ENCODE data around the gene APLF.
A peak's percentile ranks its signal among the peaks of the same experiment; 100 is the strongest.

Gene APLF, protein sequence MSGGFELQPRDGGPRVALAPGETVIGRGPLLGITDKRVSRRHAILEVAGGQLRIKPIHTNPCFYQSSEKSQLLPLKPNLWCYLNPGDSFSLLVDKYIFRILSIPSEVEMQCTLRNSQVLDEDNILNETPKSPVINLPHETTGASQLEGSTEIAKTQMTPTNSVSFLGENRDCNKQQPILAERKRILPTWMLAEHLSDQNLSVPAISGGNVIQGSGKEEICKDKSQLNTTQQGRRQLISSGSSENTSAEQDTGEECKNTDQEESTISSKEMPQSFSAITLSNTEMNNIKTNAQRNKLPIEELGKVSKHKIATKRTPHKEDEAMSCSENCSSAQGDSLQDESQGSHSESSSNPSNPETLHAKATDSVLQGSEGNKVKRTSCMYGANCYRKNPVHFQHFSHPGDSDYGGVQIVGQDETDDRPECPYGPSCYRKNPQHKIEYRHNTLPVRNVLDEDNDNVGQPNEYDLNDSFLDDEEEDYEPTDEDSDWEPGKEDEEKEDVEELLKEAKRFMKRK

DNA sequence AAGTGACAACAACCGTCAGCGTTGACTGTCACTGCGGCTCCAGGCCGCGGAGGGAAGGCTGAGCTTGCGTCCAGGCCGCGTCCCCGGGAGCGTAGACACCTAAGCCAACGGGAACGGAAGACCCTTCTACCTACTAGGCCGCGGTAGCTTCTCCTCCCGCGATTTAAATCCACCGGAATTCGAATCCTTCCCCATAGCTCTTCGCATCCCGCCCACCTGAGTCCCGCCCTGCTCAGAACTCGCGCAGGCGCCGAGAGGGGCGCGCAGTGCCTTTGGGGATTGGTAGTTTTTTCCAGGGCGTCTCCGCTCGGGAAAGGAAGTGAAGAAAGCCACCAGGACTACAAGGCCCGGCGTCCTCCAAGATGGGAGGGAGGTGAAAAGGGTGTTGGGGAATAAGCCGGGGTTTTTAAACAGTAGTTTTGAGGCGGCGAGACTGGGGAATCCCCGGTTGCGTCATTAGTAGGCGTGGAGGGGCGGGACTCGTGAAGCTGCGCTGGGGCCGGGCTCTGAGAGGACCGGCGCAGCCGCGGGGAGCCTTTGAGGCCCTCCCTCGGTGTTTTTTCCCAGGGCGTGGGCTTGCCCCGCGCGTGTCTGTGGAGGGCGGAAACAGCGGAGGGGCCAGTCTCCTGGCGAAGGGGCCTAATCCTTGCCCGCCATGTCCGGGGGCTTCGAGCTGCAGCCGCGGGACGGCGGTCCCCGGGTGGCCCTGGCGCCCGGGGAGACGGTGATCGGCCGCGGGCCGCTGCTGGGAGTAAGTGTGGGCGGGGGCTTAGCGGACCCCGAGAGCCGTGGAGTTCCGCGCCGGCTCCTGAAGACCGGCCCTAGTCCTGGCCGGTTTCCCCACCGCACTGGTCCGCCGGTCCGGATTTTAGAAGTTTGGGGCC is at the start of gene APLF, which contains the start of gene FBXO48:
Gene APLF, plus strand, starts transcription at position 509 of the 884 bp plus-strand sequence. Its CDS starts 147 bp downstream, at position 656.
Gene FBXO48, minus strand, starts transcription at position 218 of the 884 bp plus-strand sequence. CDS start 2,149 bp downstream, outside the sequence.
- peak within 1 kb of the TSS; percentile 95 for H3K4me3 Mint-ChIP-seq
- no peaks in the 10 kb centered on the region for H3K9me3 Mint-ChIP-seq
- H3K36me3 Mint-ChIP-seq: no peaks in the 10 kb centered on the region
- no peaks in the 10 kb centered on the region for H3K27me3 Mint-ChIP-seq
- H3K4me1 Mint-ChIP-seq: peaks cover 30% of the 10 kb centered on the region
- ATAC-seq: peak; percentile 98
- H3K27ac Mint-ChIP-seq: peak within 1 kb of the TSS; percentile 91

DNA sequence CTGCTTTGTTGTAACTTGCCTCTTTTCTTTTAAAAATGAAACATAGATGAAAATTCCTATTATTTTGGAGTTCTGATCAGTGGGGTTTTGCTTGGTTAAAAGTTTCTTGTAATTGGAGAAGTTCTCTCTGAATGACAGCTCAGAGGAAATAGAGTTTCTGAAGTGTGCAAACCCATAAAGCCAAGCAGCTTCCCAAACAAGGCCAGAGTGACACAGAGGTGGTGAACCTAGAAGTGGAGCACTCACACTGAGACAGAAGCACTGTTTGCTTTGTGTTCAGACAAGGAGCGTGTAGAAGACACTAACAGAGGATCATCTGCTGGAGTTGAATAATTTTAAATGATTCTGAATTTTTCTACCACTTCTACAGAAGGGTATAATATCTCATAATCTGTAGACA is 49.5 kb upstream of the APLF start:
- Mint-ChIP-seq H3K4me3 (no peak overlapping the region), H3K27me3 (no peaks in the 10 kb centered on the region), H3K27ac (peak overlapping the region; percentile 72), H3K36me3 (no peaks in the 10 kb centered on the region), H3K4me1 (peaks cover 71% of the 10 kb centered on the region), H3K9me3 (no peaks in the 10 kb centered on the region)
- ATAC-seq: no peak

DNA sequence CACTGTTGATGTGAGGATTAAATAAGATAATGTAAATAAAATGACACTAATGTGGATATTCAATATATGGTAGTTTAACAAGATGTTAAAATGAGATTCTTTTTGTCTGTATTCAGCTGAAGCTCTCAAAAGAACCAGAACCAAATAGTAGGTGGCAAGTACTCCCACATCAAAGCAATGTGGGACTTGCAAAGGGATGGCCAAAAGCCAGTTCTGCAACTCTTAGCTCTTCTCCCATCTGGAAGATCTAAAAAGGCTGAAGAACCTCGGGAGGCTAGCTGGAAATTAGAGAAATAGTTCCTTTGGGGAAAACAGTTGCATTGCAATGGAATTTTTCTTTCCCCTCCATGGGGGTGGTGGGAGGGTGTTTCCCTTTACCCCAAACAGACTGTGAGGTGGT is 49.0 kb upstream of the APLF start:
- no peak overlapping the region for H3K4me3 Mint-ChIP-seq
- H3K9me3 Mint-ChIP-seq: no peaks in the 10 kb centered on the region
- peaks cover 66% of the 10 kb centered on the region for H3K4me1 Mint-ChIP-seq
- no peaks in the 10 kb centered on the region for H3K27me3 Mint-ChIP-seq
- no peaks in the 10 kb centered on the region for H3K36me3 Mint-ChIP-seq
- H3K27ac Mint-ChIP-seq: peak overlapping the region; percentile 72
- ATAC-seq: no peak

DNA sequence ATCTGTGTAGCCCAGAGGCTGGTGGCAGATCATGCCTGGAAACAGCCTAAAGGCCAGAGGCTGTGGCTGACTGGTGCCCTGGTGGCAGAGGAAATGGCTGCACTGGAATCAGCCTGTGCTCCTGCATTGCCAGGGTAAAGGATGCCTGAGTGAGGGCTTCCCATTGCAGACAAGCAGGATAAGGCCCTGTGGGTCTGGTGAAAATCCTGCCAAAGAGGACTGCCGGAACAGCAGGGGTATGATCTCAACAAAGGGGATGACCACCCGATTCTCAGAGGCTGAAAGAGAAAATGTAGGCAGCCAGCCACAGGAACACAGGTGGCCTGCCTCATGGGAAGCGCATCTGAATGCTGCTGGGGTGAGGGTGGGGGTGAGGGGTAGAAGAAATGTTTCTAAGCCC is 48.5 kb upstream of the APLF start:
- H3K4me3 Mint-ChIP-seq: no peak overlapping the region
- peaks cover 62% of the 10 kb centered on the region for H3K4me1 Mint-ChIP-seq
- no peaks in the 10 kb centered on the region for H3K9me3 Mint-ChIP-seq
- ATAC-seq: peak; percentile 53
- H3K27me3 Mint-ChIP-seq: no peaks in the 10 kb centered on the region
- H3K36me3 Mint-ChIP-seq: no peaks in the 10 kb centered on the region
- H3K27ac Mint-ChIP-seq: peak overlapping the region; percentile 72

DNA sequence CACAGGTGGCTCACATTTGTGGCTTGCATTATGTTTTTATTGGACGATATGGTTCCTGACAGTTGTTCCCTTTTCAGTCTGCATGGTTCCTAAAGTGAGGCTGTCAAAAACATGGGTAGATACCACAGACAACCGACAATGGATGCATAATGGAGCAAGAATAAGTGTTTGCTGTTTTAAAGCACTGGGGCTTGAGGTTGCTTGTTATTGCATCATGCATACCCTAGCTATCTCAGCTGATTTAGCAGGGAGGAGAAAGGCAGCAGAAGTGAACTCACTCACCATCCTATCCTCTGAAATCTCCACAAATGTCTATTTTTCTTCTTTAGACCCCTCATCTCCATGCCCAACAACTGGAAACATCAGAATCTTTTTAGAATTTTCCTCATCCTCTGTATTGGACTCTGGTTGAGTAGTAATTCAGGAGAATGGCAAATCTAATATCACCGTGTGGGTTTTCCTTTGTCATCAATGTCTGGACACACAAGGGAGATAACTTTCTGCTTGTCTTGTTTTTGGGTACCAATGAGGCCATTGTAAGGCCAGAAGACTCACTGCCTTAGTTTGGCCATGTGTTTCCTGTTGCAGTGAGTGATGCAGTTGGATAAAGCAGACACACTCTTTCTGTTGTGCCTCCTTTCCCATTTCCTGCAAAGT is 47.0 kb upstream of the APLF start:
- no peaks in the 10 kb centered on the region for H3K27me3 Mint-ChIP-seq
- H3K9me3 Mint-ChIP-seq: no peaks in the 10 kb centered on the region
- peaks cover 60% of the 10 kb centered on the region for H3K4me1 Mint-ChIP-seq
- ATAC-seq: no peak
- H3K36me3 Mint-ChIP-seq: no peaks in the 10 kb centered on the region
- no peak overlapping the region for H3K4me3 Mint-ChIP-seq
- peak overlapping the region; percentile 9 for H3K27ac Mint-ChIP-seq

DNA sequence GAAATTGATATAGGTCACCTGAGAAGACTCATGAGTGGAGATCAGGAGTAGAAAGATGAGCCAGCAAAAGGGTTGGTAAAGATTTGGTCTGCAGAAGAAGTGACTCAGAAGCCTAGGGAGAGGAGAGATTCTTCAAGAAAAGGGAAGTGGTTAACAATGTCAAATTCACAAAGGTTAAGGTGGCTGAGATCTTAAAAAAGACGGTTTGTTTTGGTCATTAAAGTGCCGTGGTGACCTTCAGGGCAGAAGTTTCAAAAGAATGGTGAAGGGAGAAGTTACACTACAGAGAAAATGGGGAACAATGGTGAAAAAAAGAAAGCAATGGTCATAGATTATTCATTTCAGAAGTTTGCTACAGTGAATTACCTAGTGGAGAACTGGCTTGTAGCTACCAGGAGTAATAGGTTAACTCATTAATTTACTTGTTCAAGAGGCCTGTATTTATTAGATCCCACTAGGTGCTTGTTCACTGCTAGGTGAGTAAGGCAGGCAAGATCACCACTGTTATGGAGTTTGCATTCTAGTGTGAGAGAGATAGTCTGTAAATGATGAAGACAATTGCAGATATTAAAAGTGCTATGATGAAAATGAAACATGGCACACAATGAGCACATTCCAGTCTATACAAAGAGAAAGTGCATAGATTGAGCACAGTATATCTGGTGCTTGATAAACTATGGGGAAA is 43.3 kb upstream of the APLF start:
- Mint-ChIP-seq H3K27me3 (no peaks in the 10 kb centered on the region), H3K27ac (no peak overlapping the region), H3K4me3 (no peak overlapping the region), H3K36me3 (no peaks in the 10 kb centered on the region), H3K9me3 (no peaks in the 10 kb centered on the region), H3K4me1 (peaks cover 49% of the 10 kb centered on the region)
- ATAC-seq: peak; percentile 94

DNA sequence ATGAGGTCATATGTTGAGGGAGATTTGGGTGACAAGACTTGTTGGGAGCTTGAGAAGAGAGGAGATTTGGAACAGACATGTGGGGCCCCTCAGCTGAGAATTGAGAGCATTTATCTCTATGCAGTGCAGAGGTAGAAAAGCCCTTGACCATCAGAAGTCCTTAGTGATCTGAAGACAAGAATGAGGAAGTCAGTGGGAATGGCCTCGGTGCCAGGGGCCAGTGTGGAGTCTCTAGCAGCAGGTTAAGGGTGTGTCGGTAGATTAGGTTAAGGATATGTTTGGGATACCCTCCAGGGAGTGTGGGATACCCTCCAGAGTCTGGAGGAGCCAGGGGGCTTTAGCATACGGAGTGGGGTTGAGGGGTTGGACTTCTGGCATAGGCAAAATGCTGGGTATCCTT is 41.9 kb upstream of the APLF start:
- H3K4me3 Mint-ChIP-seq: no peak overlapping the region
- H3K27ac Mint-ChIP-seq: no peak overlapping the region
- no peaks in the 10 kb centered on the region for H3K27me3 Mint-ChIP-seq
- H3K4me1 Mint-ChIP-seq: peaks cover 38% of the 10 kb centered on the region
- H3K36me3 Mint-ChIP-seq: no peaks in the 10 kb centered on the region
- no peak for ATAC-seq
- no peaks in the 10 kb centered on the region for H3K9me3 Mint-ChIP-seq

DNA sequence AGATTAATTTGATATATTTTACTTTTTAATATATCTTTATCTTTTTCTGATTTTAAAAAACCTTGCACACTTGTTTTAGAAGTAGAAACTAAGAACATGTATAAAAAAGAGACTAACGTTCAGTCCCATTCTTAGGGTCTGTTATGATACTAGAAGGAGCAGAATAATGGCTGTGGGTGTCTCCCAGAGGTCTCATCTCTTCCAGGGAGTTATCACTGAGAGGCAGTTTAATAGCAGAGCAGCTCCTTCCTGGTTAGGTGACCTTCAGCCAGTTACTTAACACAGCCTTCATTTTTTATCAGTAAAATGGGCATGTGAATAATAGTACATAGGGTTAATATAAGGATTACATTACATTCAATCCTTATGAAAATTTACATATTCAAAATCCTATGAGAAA is 40.9 kb upstream of the APLF start:
- Mint-ChIP-seq H3K4me1 (peaks cover 29% of the 10 kb centered on the region), H3K4me3 (no peak overlapping the region), H3K9me3 (no peaks in the 10 kb centered on the region), H3K27ac (peak overlapping the region; percentile 47), H3K27me3 (no peaks in the 10 kb centered on the region), H3K36me3 (no peaks in the 10 kb centered on the region)
- ATAC-seq: no peak

DNA sequence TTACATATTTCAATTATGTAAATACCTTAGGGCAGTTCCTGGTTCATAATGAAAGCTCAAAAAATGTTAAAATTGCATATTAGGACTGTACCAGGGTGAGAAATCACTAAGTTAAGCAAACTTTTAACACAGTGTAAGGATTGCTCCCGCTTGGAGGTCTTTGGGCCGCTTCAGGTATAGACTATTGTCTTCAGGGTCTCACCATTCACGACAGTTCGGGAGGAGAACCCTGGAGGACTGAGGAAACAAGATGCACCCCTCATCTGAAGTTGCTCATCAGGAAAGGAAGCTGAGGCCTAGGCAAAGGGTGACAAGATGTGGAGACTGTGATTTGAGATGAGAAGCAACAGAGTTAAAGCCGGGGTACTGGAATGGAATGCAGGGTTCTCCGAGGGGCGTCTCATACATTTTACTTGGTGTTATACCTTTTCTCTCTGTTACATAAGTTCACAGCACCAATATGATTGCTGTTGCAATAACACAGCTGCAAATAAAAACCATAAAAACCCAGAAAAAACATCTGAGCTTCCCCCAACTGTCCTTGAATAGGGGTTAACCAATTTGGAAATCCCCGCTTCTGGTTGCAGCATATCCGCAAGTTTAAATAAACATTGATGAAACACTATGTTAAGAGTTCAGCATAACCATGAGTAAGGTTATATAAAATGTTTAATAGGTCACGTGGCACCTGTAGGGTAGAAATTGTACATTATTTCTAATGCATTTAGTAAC is 40.4 kb upstream of the APLF start:
- Mint-ChIP-seq H3K36me3 (no peaks in the 10 kb centered on the region), H3K27ac (peak overlapping the region; percentile 47), H3K27me3 (no peaks in the 10 kb centered on the region), H3K4me1 (peaks cover 23% of the 10 kb centered on the region), H3K9me3 (no peaks in the 10 kb centered on the region), H3K4me3 (no peak overlapping the region)
- peak; percentile 51 for ATAC-seq

DNA sequence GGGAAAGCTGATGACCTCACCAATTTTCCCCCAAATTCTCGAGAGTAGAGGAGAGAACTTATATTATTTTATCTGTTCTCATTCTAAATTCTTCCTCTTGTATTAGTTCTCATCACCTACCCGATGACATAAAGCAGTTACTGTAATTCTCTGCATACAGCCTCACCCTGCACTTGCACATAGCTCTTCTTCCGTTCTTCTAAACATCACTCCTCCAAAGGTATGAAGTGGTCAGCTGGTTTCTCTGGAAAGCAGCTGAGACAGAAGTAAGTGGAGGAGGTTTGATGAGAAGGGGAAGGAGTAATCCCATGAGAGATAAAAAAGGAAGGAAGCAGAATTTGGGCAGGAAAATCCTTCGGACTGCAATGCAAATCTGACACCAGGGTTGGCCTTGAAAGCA is 39.3 kb upstream of the APLF start:
- H3K4me1 Mint-ChIP-seq: peaks cover 29% of the 10 kb centered on the region
- no peak overlapping the region for H3K27ac Mint-ChIP-seq
- no peak overlapping the region for H3K4me3 Mint-ChIP-seq

DNA sequence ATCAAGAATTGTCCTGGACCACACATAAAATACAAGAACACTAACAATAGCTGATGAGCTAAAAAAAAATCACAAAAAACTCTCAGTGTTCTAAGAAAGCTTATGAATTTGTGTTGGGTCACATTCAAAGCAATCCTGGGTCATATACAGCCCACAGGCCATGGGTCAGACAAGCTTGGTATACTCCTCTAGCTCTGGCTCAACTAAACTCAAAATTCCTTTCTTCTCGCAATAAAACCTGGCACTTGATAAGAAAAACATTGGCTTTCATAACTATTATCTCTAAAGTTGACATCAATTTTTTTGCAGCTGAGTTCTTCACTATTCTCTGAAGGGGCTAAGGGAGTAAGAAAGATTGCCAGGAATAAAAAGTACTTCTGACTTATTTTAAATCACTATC is 38.6 kb upstream of the APLF start:
- Mint-ChIP-seq H3K27me3 (no peaks in the 10 kb centered on the region), H3K4me3 (no peak overlapping the region), H3K27ac (no peak overlapping the region), H3K4me1 (peaks cover 29% of the 10 kb centered on the region), H3K36me3 (no peaks in the 10 kb centered on the region), H3K9me3 (no peaks in the 10 kb centered on the region)
- ATAC-seq: no peak

More for the DNA sequence above, 39.3 kb upstream of the APLF start:
- Mint-ChIP-seq H3K36me3 (no peaks in the 10 kb centered on the region), H3K9me3 (no peaks in the 10 kb centered on the region), H3K27me3 (no peaks in the 10 kb centered on the region)
- ATAC-seq: no peak

DNA sequence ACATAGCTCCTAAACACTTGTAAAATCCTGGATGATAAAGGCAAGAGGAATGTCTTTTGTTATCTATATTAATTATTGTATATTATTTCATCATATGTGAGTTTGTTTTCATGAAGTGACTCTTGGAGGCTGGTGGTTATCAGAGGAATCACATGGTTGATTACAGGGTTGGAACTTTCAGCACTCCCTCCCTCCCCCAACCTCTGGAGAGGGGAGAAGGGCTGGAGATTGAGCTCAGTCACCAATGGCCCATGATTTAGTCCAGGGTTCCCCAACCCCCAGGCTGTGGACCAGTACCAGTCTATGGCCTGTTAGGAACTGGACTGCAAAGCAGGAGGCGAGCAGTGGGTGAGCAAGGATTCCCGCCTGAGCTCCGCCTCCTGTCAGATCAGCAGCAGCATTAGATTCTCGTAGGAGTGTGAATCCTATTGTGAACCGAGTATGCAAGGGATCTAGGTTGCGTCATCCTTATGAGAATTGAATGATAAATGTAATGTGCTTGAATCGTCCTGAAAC is 38.0 kb upstream of the APLF start:
- no peak overlapping the region for H3K4me3 Mint-ChIP-seq
- no peaks in the 10 kb centered on the region for H3K9me3 Mint-ChIP-seq
- H3K4me1 Mint-ChIP-seq: peaks cover 29% of the 10 kb centered on the region
- no peak overlapping the region for H3K27ac Mint-ChIP-seq
- H3K36me3 Mint-ChIP-seq: no peaks in the 10 kb centered on the region
- no peak for ATAC-seq
- no peaks in the 10 kb centered on the region for H3K27me3 Mint-ChIP-seq

DNA sequence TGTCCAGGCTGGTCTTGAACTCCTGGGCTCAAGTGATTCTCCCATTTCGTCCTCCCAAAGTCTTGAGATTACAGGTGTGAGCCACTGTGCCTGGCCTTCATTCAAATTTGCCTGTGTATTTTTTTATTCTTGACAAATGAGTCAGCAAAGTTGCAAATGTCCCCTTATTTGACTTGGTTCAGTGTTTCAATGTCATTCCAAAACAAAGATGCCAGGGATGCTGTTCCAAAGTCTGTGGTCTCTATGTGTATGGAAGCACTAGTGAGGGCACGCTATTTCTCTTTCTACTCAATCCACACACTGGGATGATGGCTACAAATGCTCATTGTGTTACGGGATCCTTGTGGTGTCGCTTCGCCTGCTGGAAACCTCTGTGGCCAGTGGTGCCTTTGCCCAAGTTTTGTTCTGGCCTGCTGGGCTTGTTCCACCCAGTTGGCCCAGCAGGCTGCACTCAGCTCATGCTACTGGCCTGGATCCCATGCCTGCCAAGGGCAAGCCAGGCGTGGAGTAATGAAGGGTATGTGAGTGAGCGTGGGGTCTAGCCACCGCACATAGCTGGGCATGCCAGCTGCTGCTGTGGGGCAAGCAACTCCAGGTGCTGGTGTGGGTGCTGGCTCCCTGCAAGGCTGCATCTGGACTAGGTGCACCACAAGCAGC is 35.9 kb upstream of the APLF start:
- H3K36me3 Mint-ChIP-seq: no peaks in the 10 kb centered on the region
- H3K4me3 Mint-ChIP-seq: no peak overlapping the region
- peaks cover 35% of the 10 kb centered on the region for H3K4me1 Mint-ChIP-seq
- H3K27ac Mint-ChIP-seq: no peak overlapping the region
- H3K9me3 Mint-ChIP-seq: no peaks in the 10 kb centered on the region
- no peaks in the 10 kb centered on the region for H3K27me3 Mint-ChIP-seq
- no peak for ATAC-seq
